GM18505 (cell line): Measurements from ENCODE around the gene ANKRD1.

Source experiments
- ATAC-seq: cut with Tn5 transposase; IDR thresholded peaks from one replicate; pipeline ENCODE4 v1.9.1; 2021; ENCODE audit not compliant: unreplicated experiment
- POLR2A ChIP-seq: IDR thresholded peaks from 4 replicates; pipeline ENCODE4 v1.6.1; 2011; ENCODE audit warnings: borderline replicate concordance; ENCODE audit not compliant: insufficient read depth, insufficient read length; ENCODE audit errors: extremely low read depth

ANKRD1 gene

DNA sequence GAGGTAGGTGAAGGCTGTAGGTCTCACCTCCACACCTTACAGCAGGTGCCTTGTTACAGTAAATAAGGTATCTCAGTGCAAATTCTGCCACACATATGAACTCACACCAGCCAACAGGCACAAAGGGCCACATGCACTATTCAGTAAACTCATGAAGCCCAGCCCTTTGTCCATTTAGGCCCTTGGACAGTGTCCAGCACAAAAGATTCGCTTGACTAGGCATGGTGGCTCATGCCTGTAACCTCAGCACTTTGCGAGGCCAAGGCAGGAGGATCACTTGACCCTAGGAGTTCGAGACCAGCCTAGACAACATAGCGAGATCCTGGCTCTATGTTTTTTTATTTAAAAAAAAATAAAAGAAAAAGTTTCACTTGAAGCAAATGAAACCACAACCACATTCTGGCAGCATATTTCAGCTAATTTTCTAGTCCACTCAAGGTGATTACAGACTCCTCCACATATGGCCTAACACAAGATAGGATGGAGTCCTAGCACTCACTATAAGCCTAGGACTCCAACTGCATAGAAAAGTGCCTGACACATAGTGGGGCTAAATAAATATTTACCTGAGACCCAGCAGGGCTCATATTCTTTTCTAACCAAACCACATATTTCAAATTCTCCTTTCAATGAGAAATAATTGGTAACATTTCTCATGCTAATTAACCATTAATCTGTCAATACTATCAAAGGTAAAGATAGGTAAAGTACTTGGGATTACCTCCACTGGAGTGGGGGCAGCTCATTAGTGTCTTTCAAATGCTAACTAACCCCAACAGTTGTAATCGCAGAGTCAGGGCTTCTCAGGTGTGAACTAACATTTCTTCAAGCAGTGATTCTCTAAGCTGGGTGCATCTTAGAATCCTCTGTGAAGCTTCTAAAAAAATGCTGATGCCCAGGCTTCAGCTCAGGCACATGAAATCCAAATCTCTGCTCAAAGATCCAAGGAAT lies 4.5 kb upstream of the ANKRD1 start:
- no peak for TF ChIP-seq POLR2A
- ATAC-seq = no peak

DNA sequence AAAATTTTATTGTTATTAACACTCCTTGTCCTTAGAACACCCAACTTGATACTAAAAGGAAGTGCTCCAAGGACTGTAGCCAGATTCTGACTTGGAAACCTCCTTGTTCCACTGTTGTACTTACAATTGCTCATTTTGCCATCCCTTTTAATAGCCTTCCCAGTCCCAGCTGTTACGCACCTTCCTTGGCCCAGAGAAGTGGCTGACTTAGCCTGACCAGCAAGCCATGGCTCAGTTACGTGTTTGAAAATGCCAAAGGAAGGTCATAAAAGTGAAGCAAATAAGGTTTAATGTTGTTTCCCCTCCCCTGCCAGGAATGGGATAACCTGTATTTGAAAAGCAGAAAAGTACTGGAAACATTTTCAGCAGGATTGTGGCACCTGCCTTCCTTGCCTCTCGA lies 3.7 kb upstream of the ANKRD1 start:
- no peak for TF ChIP-seq POLR2A
- ATAC-seq = no peak

DNA sequence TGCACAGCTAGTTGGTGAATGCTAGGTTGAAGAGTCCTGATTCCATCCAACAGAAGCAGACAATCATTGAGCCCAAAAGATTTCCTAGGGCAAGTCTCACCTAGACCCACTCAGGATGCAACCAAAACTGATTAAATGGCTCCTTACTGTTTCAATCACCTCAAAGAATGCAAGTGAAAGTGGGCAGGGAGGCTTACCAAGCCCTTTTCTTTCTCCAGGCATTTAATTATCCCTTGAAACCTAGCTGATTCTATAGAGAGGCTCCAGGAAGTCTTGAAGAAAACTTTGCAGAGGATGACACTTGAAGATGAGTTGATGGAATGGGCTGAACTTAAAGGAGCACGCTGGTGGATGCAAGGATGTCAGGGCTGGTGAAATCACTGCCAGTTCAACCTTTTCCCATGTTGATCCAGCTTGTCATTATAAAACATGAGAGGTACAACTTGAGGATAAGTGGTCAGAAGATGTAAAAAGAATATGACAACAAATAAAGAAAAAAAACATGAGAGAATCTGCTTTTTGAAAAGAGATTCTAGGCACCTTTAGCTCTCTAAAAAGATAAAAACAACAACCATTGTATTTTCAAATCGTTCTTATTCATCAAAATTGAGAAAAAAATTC lies 2.3 kb upstream of the ANKRD1 start:
- no peak for TF ChIP-seq POLR2A
- ATAC-seq = no peak

DNA sequence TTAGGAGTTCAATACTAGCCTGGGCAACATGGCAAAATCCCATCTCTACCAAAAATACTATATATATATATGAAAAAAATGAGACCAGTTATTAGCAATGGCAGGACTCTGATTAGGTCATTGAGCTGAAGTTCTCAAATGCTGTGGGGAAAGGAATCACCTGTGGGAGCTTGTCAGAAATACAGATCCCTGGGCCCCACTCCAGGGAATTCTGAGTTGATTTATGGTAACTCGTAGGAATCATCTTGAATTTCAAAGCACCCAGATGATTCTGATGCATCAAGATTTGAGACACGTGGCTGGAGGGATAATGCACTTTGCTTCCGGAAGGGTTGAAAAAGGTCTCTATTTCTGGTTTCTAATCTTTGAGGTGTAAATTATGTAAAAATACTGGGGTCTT lies 1.0 kb upstream of the ANKRD1 start:
- no peak for ATAC-seq

DNA sequence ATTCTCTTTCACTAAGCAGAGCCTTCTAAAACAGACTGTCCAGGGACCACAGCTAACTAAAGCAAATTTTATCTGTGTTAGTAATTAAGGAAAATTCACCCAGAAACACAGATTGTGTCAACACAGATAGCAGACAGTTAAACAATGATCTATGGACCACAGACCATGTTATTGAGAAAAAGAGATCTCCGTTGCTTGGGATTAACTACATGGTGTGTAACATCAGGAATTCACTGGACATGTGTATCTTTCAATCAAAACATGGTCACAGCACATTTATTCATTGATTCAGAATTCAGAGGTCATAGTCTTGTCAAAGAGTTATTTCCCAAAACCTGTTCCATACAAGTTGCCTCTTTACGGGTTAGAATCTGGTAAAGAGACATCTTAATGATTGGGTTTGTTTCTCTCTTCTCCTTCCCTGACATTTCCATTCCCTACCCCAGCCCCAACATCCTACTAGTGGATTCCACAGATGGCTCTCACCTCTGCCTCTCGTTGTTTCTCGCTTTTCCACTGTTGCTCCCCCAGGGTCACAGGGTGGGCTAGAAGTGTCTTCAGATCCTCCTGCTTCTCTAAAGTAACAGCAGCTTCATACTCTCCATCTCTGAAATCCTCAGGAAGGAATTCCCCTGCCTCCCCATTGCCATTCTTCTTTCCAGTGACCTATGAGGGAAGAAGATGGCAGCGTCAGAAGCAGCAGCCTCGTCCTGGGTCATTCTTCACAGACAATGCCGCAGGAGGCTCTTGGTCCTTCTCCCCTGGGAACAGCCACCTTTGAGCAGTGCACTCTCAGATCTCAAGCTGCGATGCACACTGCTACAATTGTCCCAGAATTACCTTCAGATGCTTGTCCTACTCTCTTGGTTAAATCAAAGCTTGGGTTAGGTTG lies 958 bp downstream of the ANKRD1 start:
- no peak for TF ChIP-seq POLR2A
- no peak for ATAC-seq

More for the DNA sequence above, 1.0 kb upstream of the ANKRD1 start:
- TF ChIP-seq POLR2A = no peak

DNA sequence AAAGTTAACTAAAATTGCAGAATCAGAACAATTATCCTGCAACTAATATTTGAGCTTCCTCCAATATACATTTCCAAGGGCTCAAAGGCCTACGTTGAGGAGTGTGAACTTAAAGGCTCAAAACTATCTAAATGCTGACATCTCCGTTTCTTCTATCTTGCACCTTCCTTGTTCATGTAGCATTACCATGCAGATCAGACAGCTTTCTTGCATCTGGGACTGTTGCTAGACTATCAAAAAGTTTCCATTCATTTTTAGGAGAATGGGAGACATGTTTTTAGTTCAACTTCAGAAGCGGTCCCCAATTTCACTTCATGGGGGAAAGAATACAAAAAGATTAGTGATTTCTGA lies 2.9 kb downstream of the ANKRD1 start:
- no peak for TF ChIP-seq POLR2A

DNA sequence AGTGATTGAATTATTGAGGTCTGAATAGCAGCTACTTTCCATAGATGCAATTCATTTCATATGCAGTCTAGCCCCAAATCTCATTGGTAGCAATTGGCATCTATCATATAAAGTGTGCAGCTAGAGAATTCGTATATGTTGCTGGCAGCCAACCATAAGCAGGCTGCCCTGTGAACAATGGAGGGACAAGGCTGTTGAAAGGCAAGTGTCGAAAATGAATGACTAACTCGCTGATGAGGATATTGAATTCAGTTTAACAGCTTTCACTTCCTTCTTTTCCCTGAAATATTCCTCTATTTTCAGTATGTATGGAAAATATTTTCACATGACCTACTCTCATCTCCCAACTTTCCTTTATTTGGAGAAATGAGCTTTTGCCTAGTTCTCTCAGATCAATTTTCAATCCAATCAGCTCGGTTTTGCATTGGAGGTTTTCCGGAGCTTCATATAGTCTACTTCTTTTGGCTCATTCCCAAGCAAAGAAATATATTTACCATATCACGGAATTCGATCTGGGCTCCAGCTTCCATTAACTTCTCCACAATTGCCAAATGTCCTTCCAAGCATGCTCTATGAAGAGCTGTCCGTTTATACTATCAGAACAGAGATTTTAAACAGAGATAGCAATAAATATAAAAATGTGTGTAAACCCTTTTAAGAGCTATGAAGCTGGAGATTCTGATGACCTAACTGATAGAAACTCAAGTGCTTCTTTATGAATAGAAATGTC lies 3.5 kb downstream of the ANKRD1 start:
- ATAC-seq = no peak
- TF ChIP-seq POLR2A = no peak

More for the DNA sequence above, 2.9 kb downstream of the ANKRD1 start:
- no peak for ATAC-seq

DNA sequence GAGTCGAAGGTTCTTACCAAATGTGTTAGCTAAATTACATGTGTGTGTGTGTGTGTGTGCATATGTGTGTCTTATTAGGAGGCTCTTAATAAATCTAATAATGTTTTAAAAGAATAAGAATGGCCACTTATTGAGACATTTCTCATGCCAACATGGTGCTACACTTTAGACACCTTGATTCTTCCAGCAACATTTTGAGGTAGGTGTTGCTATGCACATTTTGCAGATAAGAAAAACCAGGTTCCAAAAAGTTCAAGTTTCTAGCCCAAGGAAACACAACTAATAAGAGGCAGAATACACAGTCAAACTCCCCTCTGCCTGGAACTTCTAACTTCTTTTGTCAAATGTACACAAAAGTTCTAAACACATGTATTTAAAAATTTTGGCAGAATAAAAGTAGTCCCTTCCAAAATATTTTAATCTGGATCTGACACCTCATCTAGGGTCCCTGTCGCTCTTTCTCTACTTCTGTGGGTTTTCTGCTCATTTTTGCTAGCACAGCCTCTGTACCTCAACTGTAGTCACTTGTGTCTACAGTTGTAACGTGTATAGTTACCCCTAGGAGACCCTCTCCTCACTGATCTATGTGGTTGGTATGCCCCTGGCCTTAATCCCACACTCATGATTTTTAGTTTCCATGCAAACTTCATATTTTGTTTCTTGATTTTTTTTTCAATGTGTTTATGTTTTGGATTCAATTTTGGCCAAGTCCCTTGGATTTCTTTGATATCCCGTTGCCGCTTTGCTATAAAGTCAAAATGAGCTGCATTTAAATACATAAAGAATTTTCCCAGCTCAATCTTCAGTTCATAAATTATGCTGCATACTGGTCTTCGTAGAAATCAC lies 4.3 kb downstream of the ANKRD1 start:
- ATAC-seq = no peak
- TF ChIP-seq POLR2A = no peak

DNA sequence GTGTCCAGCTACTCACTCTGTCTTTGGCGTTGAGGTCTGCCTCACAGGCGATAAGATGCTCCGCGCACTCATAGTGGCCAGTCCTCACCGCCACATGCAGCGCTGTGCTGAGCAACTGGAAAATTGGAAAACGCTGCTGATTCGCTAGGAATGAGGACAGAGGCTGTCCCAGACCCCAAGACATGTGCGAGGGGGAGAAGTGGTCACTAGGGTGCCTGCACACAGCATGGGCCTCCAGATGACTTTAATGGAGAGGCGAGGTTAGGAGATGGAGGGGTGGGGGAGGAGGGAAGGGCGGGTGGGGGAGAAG lies 5.2 kb downstream of the ANKRD1 start:
- TF ChIP-seq POLR2A = no peak
- ATAC-seq = no peak

DNA sequence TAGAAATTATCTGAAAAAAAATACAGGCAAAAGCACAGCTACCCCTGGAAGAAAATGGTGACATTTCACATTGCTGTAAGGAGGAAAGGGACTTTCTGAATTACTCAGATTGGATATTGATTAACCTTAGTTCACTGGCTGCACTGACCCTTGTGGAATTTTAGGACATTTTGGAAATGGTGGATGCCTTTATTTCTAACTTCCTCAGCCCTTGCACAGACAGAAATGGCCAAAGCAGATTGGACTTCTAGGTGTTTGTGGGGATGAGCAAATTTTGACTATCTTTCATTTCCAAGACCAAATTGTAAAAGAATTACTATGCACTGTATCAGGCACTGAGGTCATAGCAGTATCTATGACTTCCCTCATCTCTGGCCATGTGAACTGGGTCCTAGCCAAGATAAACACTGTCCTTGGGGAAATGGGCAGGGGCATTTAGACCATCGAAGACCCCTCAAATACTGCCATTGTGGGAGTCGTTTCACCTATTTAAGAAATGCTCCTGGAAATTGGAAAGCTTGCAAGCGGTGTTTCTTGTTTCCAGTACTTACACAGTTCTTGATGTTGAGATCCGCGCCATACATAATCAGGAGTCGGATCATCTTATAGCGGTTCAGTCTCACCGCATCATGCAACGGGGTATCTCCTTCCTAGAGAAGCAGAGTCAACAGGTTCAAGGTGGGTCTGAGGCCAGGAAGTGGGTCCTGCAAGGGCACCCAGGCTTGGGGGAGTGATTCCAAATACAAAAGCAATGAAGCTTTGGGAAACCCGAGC lies 5.7 kb downstream of the ANKRD1 start:
- no peak for TF ChIP-seq POLR2A
- no peak for ATAC-seq

DNA sequence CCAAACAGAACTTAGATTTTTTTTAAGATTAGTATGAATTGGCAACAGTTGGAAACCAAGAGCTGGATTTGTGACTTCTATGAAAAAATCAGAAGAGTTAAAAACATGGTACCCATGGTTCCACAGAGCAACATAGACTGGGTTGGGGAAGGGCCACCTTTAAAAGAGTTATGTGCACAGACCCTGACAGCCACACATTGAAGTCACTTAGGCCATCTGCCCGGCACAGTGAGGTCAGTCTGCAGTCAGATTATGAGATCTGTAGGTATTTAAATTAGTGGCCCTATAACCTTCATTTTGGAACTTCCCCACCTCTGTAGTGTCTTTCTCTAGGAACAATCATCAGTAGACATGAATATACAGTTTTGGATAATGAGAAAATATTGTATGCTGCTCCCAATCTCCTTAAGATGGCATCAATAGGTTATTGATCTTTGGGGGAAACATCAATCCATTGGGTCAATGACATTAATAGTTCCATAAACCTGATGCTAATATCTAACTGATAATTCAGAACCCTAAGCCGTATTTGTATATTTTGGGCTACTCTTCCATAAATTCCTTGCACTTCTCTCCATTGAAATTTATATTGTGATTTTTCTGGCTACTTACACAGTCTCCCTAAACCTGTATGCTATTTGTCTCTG lies 7.0 kb downstream of the ANKRD1 start:
- ATAC-seq = no peak
- TF ChIP-seq POLR2A = no peak
